ENCODE measurements around the gene STX2. TPM values are rescaled to one million over a fixed set of nuclear protein-coding genes. Genes with fewer than 3 reads are reported as not detected.

STX2 gene
- total RNA-seq, 1 experiment from 2014 or later = 11.2 TPM

DNA sequence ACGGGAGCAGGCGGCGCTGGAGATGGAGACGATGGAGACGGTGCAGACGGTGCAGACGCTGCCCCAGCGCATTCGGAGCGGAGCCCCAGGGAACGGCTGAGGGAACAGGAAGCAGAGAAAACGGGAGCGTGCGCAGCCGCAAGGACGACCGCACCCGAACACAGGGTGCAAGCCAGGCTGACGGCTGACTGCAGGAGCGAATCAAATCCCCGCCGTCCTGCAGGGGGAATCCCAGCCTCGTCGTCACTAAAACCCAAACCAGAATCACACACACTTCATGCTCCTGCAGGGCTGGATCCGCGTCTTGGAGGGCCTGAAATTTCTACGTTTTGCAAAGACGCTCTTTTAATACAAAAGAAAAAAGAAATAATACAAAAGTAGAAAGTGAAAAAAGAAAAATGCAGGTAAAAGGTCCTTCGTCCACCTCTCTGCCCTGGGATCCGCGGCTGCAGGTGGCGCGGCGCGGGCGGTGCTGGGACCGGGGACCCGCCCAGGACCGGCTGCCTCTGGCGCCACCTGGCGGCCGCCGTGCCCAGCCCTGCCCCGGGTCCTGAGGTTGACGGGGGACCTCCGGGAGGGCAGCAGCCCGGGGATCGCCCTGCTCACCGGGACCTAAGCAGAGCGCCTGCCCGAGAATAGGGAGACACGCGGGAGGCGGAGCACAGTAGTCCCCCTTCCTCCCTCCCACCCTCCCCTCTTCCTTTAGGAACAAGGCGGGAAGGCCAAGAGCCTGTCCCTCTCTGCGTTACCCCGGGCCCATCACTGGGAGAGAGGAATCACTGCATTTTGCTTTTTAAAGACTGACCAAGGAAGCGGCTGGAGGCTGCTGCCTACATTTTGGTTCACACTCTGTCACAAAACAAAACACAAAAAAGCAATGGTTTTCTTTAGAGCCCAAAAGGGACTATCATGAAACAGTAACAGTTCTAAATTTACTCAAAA lies 20.1 kb downstream of the STX2 start:
- Mint-ChIP-seq H3K4me1 (ENCODE audit: low read depth, unreplicated experiment) (peaks cover 6% of the 10 kb centered on the region), H3K27me3 (ENCODE audit: insufficient read depth, unreplicated experiment) (no peaks in the 10 kb centered on the region), H3K36me3 (ENCODE audit: insufficient read depth, unreplicated experiment) (peaks cover 23% of the 10 kb centered on the region), H3K9me3 (ENCODE audit: unreplicated experiment) (no peaks in the 10 kb centered on the region), H3K27ac (ENCODE audit: unreplicated experiment) (peak overlapping the region; percentile 78), H3K4me3 (ENCODE audit: unreplicated experiment) (peak overlapping the region; percentile 85)
- POLR2A ChIA-PET = no interaction called here
- CTCF ChIA-PET = interaction anchor here (0.6 kb wide), 1 partner anchor 272 kb away, joined by 3 read pairs; no protein-coding TSS in a partner anchor
- H3K4me1 ChIP-seq = no peaks in the 10 kb centered on the region
- no peaks in the 10 kb centered on the region for H3K9me3 ChIP-seq
- peak; percentile 67 to 83 for DNase-seq
- BruUV-seq (replicated peaks) = no TSS peak
- H3K4me3 ChIP-seq (ENCODE audit: low read depth, low read length) = peak overlapping the region; percentile 37
- TF ChIP-seq, protein P1, sequence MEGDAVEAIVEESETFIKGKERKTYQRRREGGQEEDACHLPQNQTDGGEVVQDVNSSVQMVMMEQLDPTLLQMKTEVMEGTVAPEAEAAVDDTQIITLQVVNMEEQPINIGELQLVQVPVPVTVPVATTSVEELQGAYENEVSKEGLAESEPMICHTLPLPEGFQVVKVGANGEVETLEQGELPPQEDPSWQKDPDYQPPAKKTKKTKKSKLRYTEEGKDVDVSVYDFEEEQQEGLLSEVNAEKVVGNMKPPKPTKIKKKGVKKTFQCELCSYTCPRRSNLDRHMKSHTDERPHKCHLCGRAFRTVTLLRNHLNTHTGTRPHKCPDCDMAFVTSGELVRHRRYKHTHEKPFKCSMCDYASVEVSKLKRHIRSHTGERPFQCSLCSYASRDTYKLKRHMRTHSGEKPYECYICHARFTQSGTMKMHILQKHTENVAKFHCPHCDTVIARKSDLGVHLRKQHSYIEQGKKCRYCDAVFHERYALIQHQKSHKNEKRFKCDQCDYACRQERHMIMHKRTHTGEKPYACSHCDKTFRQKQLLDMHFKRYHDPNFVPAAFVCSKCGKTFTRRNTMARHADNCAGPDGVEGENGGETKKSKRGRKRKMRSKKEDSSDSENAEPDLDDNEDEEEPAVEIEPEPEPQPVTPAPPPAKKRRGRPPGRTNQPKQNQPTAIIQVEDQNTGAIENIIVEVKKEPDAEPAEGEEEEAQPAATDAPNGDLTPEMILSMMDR (IDR thresholded peaks at IDR 0.05; ENCODE audit: insufficient read depth in 1 of 2, low read depth in 1 of 2, low read length in 1 of 2, severe bottlenecking in 1 of 2, unreplicated experiment in 1 of 2) = peak; percentile 63 to 76
- intact Hi-C loops (cut with micrococcal nuclease; ENCODE audit: unreplicated experiment) = loop anchor here (1.0 to 5.0 kb wide), 2 partner anchors 58 to 417 kb away; no protein-coding TSS in a partner anchor
- no peaks in the 10 kb centered on the region for H3K27me3 ChIP-seq (replicated peaks; ENCODE audit: control insufficient read depth, insufficient read depth, low read length)
- H3K36me3 ChIP-seq (ENCODE audit: control insufficient read depth, insufficient read depth, low read length) = no peaks in the 10 kb centered on the region

DNA sequence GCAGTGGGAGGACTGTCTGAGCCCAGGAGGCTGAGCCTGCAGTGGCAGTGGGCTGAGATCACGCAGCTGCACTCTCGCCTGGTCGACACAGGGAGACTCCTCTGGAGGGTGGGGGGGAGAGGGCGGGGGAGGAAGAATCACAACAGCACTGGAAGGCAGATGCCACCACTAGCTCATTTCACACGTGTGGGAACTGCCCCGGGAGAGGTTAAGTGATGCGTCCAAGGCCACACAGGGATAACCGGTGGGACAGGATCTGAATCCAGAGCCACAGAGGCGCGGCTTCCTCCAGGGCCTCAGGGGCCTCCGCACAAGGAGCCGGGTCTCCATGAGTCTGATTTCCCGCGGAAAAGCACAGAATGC lies 20.8 kb downstream of the STX2 start:
- no peaks in the 10 kb centered on the region for H3K9me3 ChIP-seq
- no peaks in the 10 kb centered on the region for H3K27me3 ChIP-seq (replicated peaks; ENCODE audit: control insufficient read depth, insufficient read depth, low read length)
- peak in 1 of 2 experiments; percentile 52 for DNase-seq
- Mint-ChIP-seq H3K27me3 (ENCODE audit: insufficient read depth, unreplicated experiment) (no peaks in the 10 kb centered on the region), H3K36me3 (ENCODE audit: insufficient read depth, unreplicated experiment) (peaks cover 21% of the 10 kb centered on the region), H3K9me3 (ENCODE audit: unreplicated experiment) (no peaks in the 10 kb centered on the region), H3K4me3 (ENCODE audit: unreplicated experiment) (peak overlapping the region; percentile 85), H3K4me1 (ENCODE audit: low read depth, unreplicated experiment) (peaks cover 6% of the 10 kb centered on the region), H3K27ac (ENCODE audit: unreplicated experiment) (peak overlapping the region; percentile 78)
- no TSS peak for BruUV-seq (replicated peaks)
- ChIA-PET CTCF (no interaction called here), POLR2A (no interaction called here)
- no peaks in the 10 kb centered on the region for H3K4me1 ChIP-seq
- peak overlapping the region; percentile 37 for H3K4me3 ChIP-seq (ENCODE audit: low read depth, low read length)
- no peaks in the 10 kb centered on the region for H3K36me3 ChIP-seq (ENCODE audit: control insufficient read depth, insufficient read depth, low read length)
- TF ChIP-seq, protein P1 (IDR thresholded peaks at IDR 0.05; ENCODE audit: insufficient read depth in 1 of 2, low read depth in 1 of 2, low read length in 1 of 2, severe bottlenecking in 1 of 2, unreplicated experiment in 1 of 2) = no peak
- intact Hi-C loops (cut with micrococcal nuclease; ENCODE audit: unreplicated experiment) = loop anchor here (5.0 kb wide), 1 partner anchor 416 kb away; no protein-coding TSS in a partner anchor

DNA sequence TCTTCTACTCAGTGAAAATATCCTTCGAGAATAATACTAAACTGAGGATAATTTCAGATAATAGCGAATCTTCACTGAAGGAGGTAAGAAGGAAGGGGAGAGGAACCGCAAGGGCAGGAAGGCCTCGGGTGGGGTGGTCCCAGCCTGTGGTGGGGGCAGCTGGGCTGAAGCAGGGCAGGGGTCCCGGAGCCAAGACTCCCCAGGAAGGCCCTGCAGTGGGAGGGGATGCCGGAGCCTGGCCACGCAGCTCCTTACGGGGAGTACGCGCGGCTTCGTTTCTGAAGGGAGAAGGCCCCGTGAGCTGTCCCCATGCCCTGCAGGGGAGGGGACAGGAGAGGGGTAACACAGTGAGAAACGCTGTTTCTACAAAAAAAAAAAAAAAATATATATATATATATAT lies 21.2 kb downstream of the STX2 start:
- H3K36me3 ChIP-seq (ENCODE audit: control insufficient read depth, insufficient read depth, low read length) = no peaks in the 10 kb centered on the region
- H3K27ac Mint-ChIP-seq (ENCODE audit: unreplicated experiment) = no peak overlapping the region

More for the DNA sequence above, 21.2 kb downstream of the STX2 start:
- ChIA-PET POLR2A (no interaction called here), CTCF (no interaction called here)
- Histone ChIP-seq H3K4me3 (ENCODE audit: low read depth, low read length) (no peak overlapping the region), H3K27me3 (replicated peaks; ENCODE audit: control insufficient read depth, insufficient read depth, low read length) (no peaks in the 10 kb centered on the region), H3K4me1 (no peaks in the 10 kb centered on the region), H3K9me3 (no peaks in the 10 kb centered on the region)
- DNase-seq = no peak
- Mint-ChIP-seq H3K36me3 (ENCODE audit: insufficient read depth, unreplicated experiment) (peaks cover 21% of the 10 kb centered on the region), H3K4me3 (ENCODE audit: unreplicated experiment) (peak overlapping the region; percentile 1), H3K27me3 (ENCODE audit: insufficient read depth, unreplicated experiment) (no peaks in the 10 kb centered on the region), H3K4me1 (ENCODE audit: low read depth, unreplicated experiment) (peaks cover 6% of the 10 kb centered on the region), H3K9me3 (ENCODE audit: unreplicated experiment) (no peaks in the 10 kb centered on the region)
- no TSS peak for BruUV-seq (replicated peaks)
- TF ChIP-seq, protein P1 (IDR thresholded peaks at IDR 0.05; ENCODE audit: insufficient read depth in 1 of 2, low read depth in 1 of 2, low read length in 1 of 2, severe bottlenecking in 1 of 2, unreplicated experiment in 1 of 2) = no peak
- intact Hi-C loops (cut with micrococcal nuclease; ENCODE audit: unreplicated experiment) = loop anchor here (5.0 kb wide), 1 partner anchor 416 kb away; no protein-coding TSS in a partner anchor

All from Caco-2 (cell line).